AG08395 (cell line): ENCODE data around the gene CHD3.

ENCODE experiments used
- DNase-seq: peaks from one replicate; pipeline ENCODE4 v3.0.0; 2012; ENCODE audit warnings: mixed read lengths, low spot score

CHD3 gene

DNA sequence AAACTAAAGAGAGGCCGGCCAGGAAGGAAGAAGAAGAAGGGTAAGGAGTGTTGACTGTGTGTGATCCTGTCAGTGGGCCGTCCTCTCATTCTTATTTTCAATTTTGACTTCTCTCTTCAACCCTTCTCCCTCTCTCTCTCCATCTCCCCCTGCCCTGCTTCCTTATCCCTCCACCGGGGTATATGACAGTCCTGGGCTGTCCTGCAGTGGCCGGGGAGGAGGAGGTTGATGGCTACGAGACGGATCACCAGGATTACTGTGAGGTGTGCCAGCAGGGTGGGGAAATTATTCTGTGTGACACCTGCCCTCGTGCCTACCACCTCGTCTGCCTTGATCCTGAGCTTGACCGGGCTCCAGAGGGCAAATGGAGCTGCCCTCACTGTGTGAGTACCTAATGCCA lies 5.6 kb downstream of the CHD3 start:
- no peak for DNase-seq

DNA sequence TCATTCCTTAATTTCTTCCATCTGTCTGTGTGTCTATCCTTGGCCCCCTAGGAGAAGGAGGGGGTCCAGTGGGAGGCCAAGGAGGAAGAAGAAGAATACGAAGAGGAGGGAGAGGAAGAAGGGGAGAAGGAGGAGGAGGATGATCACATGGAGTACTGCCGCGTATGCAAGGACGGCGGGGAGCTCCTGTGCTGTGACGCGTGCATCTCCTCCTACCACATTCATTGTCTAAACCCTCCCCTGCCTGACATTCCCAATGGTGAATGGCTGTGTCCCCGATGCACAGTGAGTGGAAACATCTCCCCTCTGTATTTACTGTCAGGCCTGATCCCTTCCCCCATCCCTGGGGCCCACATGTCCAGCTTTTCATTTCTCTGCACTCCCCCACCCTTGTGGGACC lies 6.3 kb downstream of the CHD3 start:
- no peak for DNase-seq

DNA sequence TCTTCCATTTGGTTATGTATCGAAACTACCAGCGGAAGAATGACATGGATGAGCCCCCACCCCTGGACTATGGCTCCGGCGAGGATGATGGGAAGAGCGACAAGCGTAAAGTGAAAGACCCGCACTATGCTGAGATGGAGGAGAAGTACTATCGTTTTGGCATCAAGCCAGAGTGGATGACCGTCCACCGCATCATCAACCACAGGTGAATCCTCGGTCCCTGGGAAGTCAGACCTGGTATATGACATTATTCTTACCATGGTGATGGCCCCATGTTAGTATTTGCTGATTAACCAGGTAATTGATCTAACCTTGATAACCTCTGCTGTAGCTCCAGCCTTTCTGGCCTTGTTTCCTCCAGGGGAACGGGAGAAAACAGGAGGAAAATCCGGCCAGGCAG lies 8.5 kb downstream of the CHD3 start:
- no peak for DNase-seq

DNA sequence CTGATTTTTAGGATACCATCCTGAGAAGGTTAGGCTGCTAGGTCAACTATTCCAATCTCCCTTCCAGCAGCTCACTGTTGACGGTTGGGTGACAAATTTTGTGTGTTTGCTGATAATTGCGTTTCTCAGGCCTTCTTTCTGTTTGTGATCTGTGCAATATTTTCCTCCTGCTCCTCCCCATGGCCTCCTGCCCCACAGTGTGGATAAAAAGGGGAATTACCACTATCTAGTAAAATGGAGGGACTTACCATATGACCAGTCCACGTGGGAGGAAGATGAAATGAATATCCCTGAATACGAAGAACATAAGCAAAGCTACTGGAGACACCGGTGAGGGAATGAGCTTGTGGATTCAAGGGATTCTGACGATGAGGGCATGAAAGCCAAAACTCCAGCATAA lies 9.2 kb downstream of the CHD3 start:
- DNase-seq, result peak; percentile 77

DNA sequence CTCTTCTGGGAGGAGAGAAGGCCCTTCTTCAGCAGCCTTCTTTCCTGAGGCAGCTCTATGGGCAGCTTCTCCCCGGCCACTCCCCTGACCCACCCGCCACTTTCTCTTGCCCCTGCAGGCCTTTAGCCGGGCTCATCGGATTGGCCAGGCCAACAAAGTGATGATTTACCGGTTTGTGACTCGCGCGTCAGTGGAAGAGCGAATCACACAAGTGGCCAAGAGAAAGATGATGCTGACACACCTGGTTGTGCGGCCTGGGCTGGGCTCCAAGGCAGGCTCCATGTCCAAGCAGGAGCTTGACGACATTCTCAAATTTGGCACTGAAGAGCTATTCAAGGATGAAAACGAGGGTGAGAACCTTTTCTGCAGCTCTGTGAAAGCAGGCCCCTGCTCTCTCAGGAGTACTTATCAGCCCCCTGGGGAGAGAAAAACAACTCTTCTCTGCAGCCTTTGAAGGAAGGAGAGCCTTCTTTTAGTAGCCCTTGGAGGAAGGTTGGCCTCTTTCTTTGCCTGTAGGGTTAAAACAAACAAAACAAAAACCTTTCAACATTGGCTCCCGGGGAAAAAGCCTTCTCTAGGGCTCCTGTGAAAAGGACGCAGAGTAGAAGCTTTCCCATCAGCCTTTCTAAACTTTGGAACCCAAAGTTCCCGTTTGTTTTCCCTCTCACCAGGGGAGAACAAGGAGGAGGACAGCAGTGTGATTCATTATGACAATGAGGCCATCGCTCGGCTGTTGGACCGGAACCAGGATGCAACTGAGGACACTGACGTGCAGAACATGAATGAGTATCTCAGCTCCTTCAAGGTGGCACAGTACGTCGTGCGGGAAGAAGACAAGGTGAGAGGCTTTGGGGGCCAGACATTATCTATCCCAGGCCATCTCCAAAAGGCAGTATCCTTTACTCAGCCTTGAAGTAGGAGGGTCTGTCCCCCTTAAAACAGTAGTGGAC lies 14.8 kb downstream of the CHD3 start:
- DNase-seq, result no peak

DNA sequence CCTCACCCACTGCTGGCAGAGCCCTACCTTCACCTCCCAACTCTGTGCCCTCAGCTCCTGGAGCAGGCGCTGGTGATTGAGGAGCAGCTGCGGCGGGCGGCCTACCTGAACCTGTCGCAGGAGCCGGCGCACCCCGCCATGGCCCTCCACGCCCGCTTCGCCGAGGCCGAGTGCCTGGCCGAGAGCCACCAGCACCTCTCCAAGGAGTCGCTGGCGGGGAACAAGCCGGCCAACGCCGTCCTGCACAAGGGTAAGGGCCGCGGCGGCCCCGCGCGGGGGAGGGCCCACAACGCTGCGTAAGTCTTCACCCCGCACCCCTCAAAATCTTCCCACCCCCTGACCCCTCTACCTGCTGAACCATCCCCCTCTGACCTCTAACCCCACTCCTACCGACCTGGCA lies 20.5 kb downstream of the CHD3 start:
- DNase-seq, result no peak

DNA sequence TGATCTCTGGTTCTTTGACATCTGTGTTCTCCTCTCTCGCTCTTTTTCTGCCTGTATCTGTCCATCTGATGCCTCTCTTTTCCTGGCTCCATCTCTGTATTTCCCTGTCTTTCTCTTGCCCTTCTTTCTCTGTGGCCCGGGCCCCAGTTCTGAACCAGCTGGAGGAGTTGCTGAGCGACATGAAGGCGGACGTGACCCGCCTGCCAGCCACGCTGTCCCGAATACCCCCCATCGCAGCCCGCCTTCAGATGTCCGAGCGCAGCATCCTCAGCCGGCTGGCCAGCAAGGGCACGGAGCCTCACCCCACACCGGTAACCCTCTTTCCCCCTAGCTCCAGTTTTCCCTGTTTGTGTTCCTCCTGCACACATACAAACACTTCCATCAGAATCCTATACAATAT lies 21.7 kb downstream of the CHD3 start:
- no peak for DNase-seq

DNA sequence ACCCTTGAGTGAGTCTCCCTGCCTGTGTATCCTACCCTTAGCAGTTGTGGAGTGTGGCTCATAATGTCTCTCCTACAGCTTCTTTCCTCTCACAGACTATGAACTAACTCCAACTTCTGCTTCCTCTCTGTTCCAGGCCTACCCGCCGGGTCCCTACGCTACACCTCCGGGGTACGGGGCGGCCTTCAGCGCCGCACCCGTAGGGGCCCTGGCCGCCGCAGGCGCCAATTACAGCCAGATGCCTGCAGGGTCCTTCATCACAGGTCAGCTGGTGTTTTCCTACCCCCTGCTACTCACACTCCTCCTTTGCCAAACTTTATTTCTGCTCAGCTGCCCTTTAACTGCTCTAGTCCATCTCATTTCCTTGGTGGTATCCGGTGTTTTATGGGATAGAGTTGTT lies 22.1 kb downstream of the CHD3 start:
- DNase-seq, result no peak

DNA sequence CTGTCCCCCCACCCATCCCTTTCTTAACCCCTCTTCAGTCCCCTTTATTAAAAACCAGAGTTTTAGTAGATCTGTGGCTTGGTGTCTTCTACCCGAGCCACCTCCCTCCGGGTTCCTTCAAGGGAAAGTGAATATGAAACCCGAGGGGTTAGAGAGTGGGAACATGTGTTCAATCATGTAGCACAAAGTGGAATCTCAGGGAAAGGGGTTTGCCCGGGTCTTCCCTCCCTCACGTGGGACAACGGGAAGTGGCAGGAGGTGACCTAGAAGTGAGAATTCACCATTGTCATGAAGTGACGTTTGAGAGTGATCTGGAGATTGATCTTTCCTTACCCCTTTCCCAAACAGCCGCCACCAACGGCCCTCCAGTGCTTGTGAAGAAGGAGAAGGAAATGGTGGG lies 22.5 kb downstream of the CHD3 start:
- no peak for DNase-seq

DNA sequence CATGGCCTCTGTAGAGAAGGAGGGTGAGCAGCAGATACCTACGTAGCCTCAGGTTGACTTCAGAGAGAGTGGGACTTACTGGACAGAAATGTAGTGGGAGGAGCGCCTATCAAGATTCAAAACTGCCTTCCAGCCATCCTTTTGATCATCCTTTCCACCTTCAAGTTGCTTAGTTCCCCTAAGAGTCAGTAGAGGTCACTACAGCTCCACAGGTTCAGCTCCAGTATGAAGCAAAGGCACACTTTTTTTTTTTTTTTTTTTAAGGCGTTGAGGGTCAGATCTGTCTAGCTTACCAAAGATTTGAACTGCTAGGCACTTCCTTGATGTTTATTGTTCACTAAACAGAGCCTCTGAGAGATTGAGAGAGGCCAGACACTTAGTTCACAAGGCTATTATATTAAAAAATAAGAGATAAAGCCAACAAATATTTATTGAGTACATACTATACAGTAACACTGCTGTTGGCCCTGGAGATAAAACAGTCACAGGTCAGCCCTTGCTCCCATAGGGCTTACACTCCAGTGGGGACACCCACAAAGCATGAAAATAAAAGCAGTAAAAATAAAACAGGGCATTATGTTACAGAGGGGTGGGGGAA lies 24.4 kb downstream of the CHD3 start:
- peak; percentile 71 for DNase-seq

DNA sequence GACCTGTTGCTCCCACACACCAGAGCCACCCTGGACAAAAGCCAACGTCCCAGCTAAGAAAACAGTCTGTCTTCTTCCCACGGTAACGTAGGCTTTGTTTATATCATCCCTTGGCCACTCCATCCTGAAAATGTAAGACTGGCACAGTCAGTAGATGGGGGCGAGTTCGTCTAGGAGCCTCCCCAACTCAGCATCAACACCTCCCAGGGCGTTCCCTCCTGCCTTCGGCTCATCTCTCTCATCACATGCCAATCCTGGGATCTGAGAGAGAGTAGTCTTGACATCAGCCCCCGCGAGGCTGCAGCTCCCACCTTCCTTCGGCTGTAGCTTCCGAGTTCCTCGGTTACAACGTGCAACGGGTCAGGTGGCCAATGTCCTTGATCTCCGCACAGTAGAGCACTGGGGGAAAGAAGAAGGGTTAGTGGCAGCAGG lies 26.6 kb downstream of the CHD3 start:
- DNase-seq, result no peak

DNA sequence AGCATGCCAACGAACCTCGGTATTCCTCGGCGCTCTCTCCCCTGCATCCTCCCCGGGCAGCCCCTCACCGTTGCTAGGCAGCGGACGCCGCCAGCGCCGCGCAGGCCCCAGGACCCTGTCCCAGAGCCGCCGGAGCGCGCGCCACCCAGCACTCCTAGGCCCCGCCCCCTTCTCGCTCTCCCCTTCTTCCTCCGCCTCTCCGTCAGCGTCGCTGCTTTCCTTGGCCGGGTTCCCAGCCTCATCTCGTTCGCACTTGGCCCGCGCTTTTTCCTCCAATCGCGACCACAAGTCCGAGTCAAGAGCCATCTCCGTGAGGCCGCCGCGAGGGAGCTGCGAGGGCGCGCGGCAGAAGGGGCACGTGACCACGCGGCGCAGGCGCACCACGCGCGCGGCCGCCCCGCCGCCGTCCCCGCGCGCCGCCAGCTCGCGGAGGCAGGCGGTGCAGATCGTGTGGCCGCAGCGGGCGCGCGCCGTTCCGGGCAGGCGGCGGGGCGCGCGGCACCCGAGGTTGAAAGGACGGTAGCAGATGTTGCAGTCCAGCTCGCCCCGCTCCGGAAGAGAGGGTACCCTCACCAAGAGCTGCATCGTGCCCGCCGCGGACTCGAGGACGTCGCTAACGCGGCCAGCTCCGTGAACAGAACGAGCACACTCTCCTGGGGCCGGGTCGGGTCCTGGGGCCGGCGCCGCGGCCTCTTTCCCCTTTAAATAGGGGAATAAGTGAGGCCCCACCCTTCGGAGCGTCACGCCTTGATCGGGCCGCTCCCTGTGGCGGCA lies 27.2 kb downstream of the CHD3 start, which contains the start of gene RNF227:
TSS of gene RNF227 (minus strand) at position 679 of the 774 bp plus-strand sequence. CDS start at position 585, 94 bp downstream.
- peak; percentile 83 for DNase-seq

DNA sequence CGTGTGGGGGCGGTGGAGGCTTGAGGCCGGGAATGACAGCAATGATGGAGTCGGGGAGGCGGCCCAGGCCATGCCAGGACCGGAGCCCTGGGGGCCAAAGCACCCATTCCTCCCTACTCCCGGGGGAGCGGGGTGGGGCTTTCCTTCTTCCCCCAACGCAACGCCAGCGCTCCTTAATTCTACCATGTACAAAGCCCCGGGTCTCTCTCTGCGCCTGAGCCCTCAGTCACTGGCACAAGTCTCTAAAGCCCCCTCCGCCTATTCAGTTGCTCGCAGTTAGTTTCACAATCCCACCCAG lies 27.7 kb downstream of the CHD3 start:
- DNase-seq, result no peak

DNA sequence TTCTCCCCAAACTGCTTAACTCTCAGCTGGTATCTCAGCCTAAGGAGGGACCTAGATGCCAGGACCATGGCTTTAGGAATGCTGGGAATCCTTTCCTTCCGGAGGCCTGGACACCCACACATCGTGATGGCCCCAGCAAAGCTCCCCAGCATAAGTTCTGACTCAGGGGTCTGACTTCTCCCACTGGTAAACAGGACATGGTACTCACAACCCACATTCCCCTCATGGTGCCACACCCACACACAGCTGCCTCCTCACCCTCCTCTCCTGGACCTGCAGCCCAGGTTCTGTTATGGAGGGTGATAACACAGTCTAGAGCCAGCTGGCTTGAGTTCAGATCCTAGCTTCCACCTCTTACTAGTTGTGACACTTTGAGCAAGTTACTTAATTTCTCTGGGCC lies 28.2 kb downstream of the CHD3 start:
- DNase-seq, result no peak

DNA sequence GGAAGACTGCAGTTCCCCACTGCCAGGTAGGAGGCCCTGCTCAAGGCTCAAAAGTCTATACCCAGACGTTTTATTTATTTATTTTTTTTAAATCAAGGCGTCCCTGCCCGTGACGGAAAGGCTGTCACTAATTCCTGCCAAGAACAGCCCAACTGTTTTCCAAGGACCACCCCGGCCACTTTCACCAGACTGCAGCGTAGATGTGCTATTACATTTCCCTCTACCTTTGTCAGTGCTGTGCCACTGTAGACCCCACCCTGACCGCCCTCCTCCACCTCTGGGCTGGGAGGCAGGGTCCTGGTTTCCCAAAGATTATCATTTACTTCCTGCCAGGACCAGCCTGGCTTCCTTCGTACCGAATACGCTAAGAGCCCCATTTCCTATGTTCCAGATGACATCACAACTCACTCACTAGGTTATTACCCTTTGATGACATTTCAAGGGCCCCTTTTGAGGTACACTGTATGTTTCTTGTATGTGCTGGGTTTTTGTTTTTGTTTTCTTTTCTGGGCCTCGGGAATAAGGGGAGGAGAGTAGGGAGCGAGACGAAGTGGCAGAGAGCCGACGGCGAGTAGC lies 33.8 kb downstream of the CHD3 start:
- no peak for DNase-seq

DNA sequence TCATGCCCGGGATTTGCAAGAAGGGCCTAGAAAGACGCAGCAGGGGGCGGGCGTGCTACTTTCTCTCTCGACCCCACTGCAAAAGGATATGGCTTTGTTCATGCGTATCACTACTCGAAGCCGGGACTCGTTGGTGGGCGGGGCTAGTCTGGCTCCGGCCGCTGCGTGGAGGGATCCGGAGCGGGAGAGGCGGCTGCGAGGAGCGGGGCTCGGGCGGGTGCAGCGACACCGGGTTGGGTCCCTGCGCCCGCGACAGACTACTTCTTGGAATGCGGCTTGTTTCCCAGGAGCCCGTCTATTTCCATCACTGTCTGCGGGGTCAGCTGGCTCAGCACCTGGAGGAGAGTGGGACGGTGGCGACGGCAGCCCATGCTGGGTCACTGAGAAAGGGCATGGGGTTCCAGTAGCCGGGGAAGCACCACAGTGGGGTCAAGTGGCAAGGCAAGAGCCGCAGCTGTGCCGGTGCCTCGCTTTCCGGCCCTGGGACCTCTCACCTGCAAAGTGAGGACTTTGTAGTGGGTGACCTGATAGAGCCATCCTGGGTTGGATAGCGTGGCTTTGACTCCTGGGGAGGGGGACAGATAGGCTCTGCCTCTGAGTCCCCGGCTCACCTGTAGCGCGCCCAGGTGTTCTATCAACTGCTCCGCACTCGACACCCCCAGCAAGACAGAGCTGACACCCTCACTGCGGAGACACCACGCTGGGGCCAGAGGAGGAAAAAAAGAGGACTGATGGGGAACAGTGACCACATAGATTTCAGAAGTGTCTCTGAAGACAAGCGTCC lies 34.4 kb downstream of the CHD3 start:
- peak; percentile 83 for DNase-seq

DNA sequence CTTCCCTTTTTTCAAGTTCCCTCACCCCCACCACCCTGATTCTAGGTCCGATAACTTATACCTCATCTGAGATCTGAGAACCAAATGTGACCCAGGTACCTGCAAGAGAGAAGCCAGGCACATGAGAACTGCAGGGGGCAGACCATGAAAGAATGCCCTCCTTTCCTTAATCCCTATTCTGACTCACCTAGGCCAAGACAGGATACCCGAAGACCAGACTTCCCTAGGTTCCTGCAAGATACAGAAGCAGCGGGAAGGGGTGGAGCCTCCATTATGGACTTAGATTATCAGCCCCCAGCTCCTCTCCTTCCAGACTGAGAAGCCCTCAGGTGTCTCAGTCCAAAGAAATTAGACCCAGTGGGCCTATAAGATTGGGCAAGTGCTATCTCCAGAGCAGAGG lies 39.0 kb downstream of the CHD3 start:
- DNase-seq, result no peak

DNA sequence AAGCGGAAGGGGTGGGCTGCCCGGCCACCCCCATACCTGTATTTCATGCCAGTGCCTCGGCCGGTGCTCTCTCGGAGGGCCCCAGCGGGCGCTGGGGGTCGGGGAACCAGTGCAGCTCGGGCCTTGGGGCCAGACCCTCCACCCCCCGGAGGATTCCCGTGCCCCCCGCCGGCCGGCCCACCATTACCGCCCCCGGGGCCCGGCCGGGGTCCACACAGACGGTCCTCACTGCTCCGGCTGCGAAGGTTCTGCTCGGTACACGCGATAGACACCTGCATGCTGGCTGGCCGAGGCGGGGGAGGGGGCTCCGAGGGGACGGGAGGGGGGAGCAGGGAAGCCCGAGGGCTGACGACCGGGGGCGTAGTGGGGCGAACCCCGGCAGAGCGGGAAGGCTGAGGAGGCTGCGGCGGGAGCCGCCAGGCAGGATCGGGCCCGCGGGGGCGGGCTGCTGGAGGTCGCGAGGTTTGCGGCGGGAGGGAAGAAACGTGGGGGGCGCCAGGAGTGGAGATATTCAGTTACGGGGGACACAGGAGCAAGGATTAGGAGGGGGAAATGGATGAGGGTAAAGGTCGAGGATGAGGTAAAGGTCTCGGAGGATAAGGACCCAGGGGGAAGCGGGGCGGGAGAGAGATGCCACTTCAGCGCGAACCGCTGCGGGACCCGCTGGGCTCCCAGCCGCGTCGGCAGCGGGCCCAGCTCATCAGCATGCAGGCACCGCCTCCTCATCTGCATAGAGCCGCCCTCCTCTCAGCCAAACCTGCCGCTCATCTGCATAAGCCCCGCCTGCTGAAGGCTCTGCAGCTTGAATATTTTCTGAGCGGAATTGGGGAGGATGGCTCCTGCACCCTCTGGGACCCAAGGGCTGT lies 40.8 kb downstream of the CHD3 start, which contains the start of gene KCNAB3:
TSS of gene KCNAB3 (minus strand) at position 699 of the 866 bp plus-strand sequence. CDS start at position 278, 421 bp downstream.
- peak; percentile 83 for DNase-seq

DNA sequence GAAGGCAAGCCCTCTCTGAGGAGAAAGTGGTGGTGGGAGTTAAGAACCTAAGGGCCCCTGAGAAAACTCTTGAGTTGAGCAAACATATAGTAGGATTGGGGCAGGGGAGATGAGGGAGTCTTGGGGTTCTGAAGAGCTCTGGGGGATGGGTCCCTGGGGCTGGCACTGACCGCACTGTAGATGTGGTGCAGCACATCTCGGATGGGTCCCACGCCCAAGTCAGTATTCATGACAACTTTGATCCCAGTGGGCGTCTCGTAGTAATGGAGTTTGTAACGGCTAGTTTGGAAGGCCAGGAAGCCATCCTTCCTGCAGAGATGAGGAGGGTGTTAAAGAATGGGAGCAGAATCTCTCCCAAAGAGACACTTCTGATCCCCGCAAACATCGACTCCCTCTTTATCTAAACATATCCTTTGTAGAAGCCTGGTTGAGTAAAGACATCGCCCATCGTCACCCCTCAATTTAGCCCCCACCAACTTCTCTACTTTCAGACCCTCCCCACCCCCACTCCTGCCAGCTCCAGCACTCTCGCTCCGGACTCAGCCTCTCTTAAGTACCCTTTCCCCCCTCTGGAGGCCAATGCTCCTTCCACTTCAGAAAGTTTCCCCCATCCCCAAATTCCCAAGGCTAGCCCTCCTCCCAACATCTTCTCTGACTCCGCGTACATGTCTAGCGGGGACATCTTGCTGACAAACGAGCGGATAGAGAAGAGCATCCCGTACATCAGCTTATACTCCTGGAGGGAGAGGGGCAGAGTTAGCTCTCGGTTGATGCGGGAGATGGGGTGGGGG lies 42.4 kb downstream of the CHD3 start:
- DNase-seq, result no peak
